ENCODE results near the gene HBS1L. TPM values are rescaled to one million over a fixed set of nuclear protein-coding genes. Genes with fewer than 3 reads are reported as not detected.

Gene HBS1L
- total RNA-seq (2021; ENCODE audit: unreplicated experiment), result 89.4 TPM
- 46.6 and 55.4 TPM in 2 replicates for polyA plus RNA-seq (2012)
- percentile 89 among the genes with signal in this experiment for Bru-seq, nascent RNA
- BruChase-seq, experiment 1, labeled RNA remaining after a 6-hour chase, result percentile 86 among the genes with signal in this experiment
- BruChase-seq, experiment 2, labeled RNA remaining after a 2-hour chase, result percentile 79 among the genes with signal in this experiment
- long read RNA-seq, full-length matches to known transcripts, result 303 of 357 reads
- long read RNA-seq, partial matches to known transcripts, result 9 of 357 reads
- long read RNA-seq, other reads (novel, unspliced or antisense), result 45 of 357 reads

DNA sequence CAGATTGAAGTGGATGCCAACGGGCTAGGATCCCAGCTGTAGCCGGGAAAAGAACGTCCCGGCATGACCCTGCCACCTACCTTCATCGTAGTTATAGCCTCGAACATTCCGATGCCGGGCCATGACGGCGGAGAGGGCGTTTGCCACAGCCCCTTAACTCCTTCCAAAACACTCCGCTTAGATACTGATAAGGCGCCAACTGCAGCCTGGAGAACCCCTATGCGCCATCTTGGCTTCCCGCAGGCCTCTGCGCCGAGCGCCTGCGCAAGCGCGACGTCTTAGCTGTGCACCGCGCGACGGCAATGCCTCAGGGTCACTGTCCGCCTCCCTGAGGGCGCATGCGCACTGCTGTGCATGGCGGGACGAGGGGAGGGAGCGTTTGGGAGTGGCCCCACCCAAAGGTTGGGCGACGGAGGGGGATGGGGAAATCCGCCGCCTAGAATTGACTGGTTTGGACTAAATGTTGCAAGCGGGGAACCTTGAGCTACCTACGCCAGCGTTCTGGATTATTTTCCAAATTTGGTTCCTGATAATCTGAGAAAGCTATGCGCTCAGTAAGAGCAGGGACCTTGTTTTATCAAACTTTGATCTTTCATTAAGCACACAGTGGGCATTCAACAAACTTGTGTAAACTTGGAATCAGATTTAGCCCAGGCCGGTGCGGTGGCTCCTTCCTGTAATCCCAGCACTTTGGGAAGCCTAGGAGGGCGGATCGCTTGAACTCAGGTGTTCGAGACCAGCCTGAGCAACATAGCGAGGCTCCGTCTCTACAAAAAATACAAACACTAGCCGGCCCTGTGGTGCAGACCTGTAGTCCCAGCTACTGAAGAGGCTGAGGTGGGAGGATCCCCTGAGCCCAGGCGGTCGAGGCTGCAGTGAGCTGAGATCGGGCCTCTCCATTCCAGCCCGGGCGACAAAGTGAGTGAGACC lies at the start of gene HBS1L:
Gene HBS1L (minus strand): TSS at position 254 of the 930 bp plus-strand sequence. CDS start 131 bp downstream, at position 123.
- ChIA-PET CTCF (interaction anchor here (1.0 kb wide), 1 partner anchor 129 kb away, joined by 3 read pairs; no protein-coding TSS in a partner anchor), RAD21 (ENCODE audit: low non-redundant PET in 1 of 2, low total read pairs in 2 of 2, uncharacterized antibody in 2 of 2, unreplicated experiment in 2 of 2) (no interaction called here), POLR2A (interaction anchor here (1.0 to 1.7 kb wide), 6 partner anchors 8 to 33 kb away, joined by 3 to 6 read pairs (median 4); no protein-coding TSS in a partner anchor)
- Histone ChIP-seq H3K9me2 (ENCODE audit: insufficient read depth) (no peaks in the 10 kb centered on the region), H3K4me1 (ENCODE audit: control insufficient read depth in 1 of 2, insufficient read depth in 2 of 2, low read length in 2 of 2) (peaks cover 0 to 20% of the 10 kb centered on the region in 2 experiments; a peak in 3 of 4 replicates), H3K27me3 (ENCODE audit: insufficient read depth, low read length) (no peaks in the 10 kb centered on the region), H4K20me1 (ENCODE audit: insufficient read depth) (peaks cover 2% of the 10 kb centered on the region; the same call in 1 of the 2 replicates), H3K27ac (ENCODE audit: low read depth, low read length) (peak within 1 kb of the TSS; percentile 84), H3K4me2 (ENCODE audit: low read length) (peak within 1 kb of the TSS; percentile 85), H3K9me3 (ENCODE audit: control insufficient read depth in 1 of 2, insufficient read depth in 1 of 2, low read depth in 1 of 2, low read length in 2 of 2) (no peaks in the 10 kb centered on the region), H2AFZ (ENCODE audit: low read depth, low read length, poor library complexity, severe bottlenecking) (peak within 1 kb of the TSS; percentile 84), H3K9ac (ENCODE audit: low read length) (peak within 1 kb of the TSS; percentile 96), H3K4me3 (replicated peaks in 1 of 2; ENCODE audit: low read depth in 1 of 2, low read length in 2 of 2) (peak within 1 kb of the TSS; percentile 83 to 97), H3K36me3 (ENCODE audit: control insufficient read depth in 1 of 2, insufficient read depth in 2 of 2, low read length in 2 of 2) (peaks cover 2 to 6% of the 10 kb centered on the region in 2 experiments; a peak in 1 of 4 replicates), H3K79me2 (ENCODE audit: insufficient read depth, low read length) (peaks cover 47% of the 10 kb centered on the region)
- DNase-seq (ENCODE audit: low read depth, low spot score), result peak; percentile 97
- peak; percentile 97 for ATAC-seq
- intact Hi-C loops (cut with micrococcal nuclease), result no loop called here
- TSS peak; percentile 95 for BruUV-seq (replicated peaks)
- TF ChIP-seq, protein P1, sequence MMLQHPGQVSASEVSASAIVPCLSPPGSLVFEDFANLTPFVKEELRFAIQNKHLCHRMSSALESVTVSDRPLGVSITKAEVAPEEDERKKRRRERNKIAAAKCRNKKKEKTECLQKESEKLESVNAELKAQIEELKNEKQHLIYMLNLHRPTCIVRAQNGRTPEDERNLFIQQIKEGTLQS (IDR thresholded peaks at IDR 0.05), result no peak
- TF ChIP-seq JUND (IDR thresholded peaks at IDR 0.05) (no peak), SIN3A (IDR thresholded peaks at IDR 0.05; ENCODE audit: low read depth) (peak; percentile 63; the same call in 1 of the 2 replicates), EZH2 (IDR thresholded peaks at IDR 0.05) (no peak), POLR2A (IDR thresholded peaks at IDR 0.05; ENCODE audit: borderline replicate concordance, extremely low read depth, insufficient read depth, insufficient read length) (peak; percentile 87), ZFX (IDR thresholded peaks at IDR 0.05) (peak; percentile 23; the same call in 1 of the 2 replicates), CBX3 (IDR thresholded peaks at IDR 0.05; ENCODE audit: low read depth) (peak; percentile 6; the same call in 1 of the 2 replicates), FOSL1 (IDR thresholded peaks at IDR 0.05; ENCODE audit: low read depth) (0 out of 2 replicates have a peak, but pooled peaks have one; percentile 2), EGR1 (IDR thresholded peaks at IDR 0.05; ENCODE audit: low read depth) (no peak; the same call in 1 of the 2 replicates), CEBPB (IDR thresholded peaks at IDR 0.05; ENCODE audit: low read depth) (peak; percentile 26; the same call in 1 of the 2 replicates), POLR2AphosphoS5 (IDR thresholded peaks at IDR 0.05; ENCODE audit: low read depth, low read length) (peak; percentile 93), RAD21 (IDR thresholded peaks at IDR 0.05; ENCODE audit: low read depth) (no peak), TCF7L2 (IDR thresholded peaks at IDR 0.05; ENCODE audit: borderline replicate concordance, extremely low read depth, insufficient read depth, insufficient read length) (peak; percentile 20), SP1 (IDR thresholded peaks at IDR 0.05; ENCODE audit: low read depth) (peak; percentile 32; the same call in 1 of the 2 replicates), YY1 (IDR thresholded peaks at IDR 0.05; ENCODE audit: extremely low read depth, insufficient replicate concordance, low read depth, low read length) (peak; percentile 98), ZNF274 (IDR thresholded peaks at IDR 0.05; ENCODE audit: low read depth, low read length) (no peak)
- TF ChIP-seq, protein P2, sequence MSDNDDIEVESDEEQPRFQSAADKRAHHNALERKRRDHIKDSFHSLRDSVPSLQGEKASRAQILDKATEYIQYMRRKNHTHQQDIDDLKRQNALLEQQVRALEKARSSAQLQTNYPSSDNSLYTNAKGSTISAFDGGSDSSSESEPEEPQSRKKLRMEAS (IDR thresholded peaks at IDR 0.05), result peak; percentile 46; the same call in 1 of the 2 replicates
- TF ChIP-seq, protein P3, sequence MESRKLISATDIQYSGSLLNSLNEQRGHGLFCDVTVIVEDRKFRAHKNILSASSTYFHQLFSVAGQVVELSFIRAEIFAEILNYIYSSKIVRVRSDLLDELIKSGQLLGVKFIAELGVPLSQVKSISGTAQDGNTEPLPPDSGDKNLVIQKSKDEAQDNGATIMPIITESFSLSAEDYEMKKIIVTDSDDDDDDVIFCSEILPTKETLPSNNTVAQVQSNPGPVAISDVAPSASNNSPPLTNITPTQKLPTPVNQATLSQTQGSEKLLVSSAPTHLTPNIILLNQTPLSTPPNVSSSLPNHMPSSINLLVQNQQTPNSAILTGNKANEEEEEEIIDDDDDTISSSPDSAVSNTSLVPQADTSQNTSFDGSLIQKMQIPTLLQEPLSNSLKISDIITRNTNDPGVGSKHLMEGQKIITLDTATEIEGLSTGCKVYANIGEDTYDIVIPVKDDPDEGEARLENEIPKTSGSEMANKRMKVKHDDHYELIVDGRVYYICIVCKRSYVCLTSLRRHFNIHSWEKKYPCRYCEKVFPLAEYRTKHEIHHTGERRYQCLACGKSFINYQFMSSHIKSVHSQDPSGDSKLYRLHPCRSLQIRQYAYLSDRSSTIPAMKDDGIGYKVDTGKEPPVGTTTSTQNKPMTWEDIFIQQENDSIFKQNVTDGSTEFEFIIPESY (IDR thresholded peaks at IDR 0.05; ENCODE audit: extremely low read depth, insufficient replicate concordance, low read length), result peak; percentile 43
- TF ChIP-seq, protein P4, sequence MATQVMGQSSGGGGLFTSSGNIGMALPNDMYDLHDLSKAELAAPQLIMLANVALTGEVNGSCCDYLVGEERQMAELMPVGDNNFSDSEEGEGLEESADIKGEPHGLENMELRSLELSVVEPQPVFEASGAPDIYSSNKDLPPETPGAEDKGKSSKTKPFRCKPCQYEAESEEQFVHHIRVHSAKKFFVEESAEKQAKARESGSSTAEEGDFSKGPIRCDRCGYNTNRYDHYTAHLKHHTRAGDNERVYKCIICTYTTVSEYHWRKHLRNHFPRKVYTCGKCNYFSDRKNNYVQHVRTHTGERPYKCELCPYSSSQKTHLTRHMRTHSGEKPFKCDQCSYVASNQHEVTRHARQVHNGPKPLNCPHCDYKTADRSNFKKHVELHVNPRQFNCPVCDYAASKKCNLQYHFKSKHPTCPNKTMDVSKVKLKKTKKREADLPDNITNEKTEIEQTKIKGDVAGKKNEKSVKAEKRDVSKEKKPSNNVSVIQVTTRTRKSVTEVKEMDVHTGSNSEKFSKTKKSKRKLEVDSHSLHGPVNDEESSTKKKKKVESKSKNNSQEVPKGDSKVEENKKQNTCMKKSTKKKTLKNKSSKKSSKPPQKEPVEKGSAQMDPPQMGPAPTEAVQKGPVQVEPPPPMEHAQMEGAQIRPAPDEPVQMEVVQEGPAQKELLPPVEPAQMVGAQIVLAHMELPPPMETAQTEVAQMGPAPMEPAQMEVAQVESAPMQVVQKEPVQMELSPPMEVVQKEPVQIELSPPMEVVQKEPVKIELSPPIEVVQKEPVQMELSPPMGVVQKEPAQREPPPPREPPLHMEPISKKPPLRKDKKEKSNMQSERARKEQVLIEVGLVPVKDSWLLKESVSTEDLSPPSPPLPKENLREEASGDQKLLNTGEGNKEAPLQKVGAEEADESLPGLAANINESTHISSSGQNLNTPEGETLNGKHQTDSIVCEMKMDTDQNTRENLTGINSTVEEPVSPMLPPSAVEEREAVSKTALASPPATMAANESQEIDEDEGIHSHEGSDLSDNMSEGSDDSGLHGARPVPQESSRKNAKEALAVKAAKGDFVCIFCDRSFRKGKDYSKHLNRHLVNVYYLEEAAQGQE (IDR thresholded peaks at IDR 0.05; ENCODE audit: low read depth), result no peak
